Measurements from ENCODE around the gene IMMP2L. TPM values are rescaled to one million over a fixed set of nuclear protein-coding genes. Genes with fewer than 3 reads are reported as not detected.

Gene IMMP2L
- polyA plus RNA-seq, 1 donor (not counting 4 experiments of a cell fraction or from before 2014, with no cell fraction given): 14.1 TPM

GRCh38 chr7:111437736-111438135 lies 124.6 kb downstream of the IMMP2L start:
- Histone ChIP-seq H3K4me3 (ENCODE audit: control insufficient read depth in 2 of 3, extremely low read depth in 1 of 3, insufficient read depth in 2 of 3, low read depth in 1 of 3, low read length in 3 of 3) (no peak overlapping the region), H3K36me3 (ENCODE audit: control insufficient read depth in 2 of 2, extremely low read depth in 1 of 2, insufficient read depth in 2 of 2, low read length in 2 of 2) (no peaks in the 10 kb centered on the region), H3K9ac (ENCODE audit: control insufficient read depth, extremely low read depth, insufficient read depth, low read length) (no peak overlapping the region), H3K9me3 (ENCODE audit: control insufficient read depth, low read depth, low read length) (no peaks in the 10 kb centered on the region), H2AFZ (ENCODE audit: control insufficient read depth, low read length) (no peak overlapping the region), H3K4me2 (ENCODE audit: control insufficient read depth, extremely low read depth, insufficient read depth, low read depth, low read length) (no peak overlapping the region), H3K79me2 (ENCODE audit: control insufficient read depth, insufficient read depth, low read length) (no peaks in the 10 kb centered on the region), H3K27me3 (ENCODE audit: control insufficient read depth, extremely low read depth, insufficient read depth, low read length) (no peaks in the 10 kb centered on the region), H4K20me1 (ENCODE audit: control insufficient read depth, extremely low read depth, insufficient read depth, low read length) (no peaks in the 10 kb centered on the region), H3K9me1 (ENCODE audit: control insufficient read depth, extremely low read depth, insufficient read depth, low read length) (no peaks in the 10 kb centered on the region), H3K4me1 (ENCODE audit: control insufficient read depth, extremely low read depth, insufficient read depth, low read length) (no peaks in the 10 kb centered on the region), H3K27ac (ENCODE audit: control insufficient read depth, insufficient read depth, low read length) (no peak overlapping the region)
- dilution Hi-C loops (cut with MboI; ENCODE audit: extremely low pct_ligation_motif_present, low sequenced_read_pairs): no loop called here
- FAIRE-seq (no peak), DNase-seq (ENCODE audit: low read depth, low spot score) (no peak)
- TF ChIP-seq EZH2 (IDR thresholded peaks at IDR 0.05; ENCODE audit: low read length) (no peak), CTCF (optimal IDR thresholded peaks at IDR 0.05 in 1 of 3, IDR thresholded peaks at IDR 0.05 in 1 of 3, conservative IDR thresholded peaks at IDR 0.05 in 1 of 3; ENCODE audit: extremely low read depth in 1 of 3, insufficient read depth in 2 of 3, low read length in 3 of 3) (no peak)

GRCh38 chr7:111436608-111437007 lies 125.7 kb downstream of the IMMP2L start:
- Histone ChIP-seq H2AFZ (ENCODE audit: control insufficient read depth, low read length) (no peak overlapping the region), H3K4me1 (ENCODE audit: control insufficient read depth, extremely low read depth, insufficient read depth, low read length) (no peaks in the 10 kb centered on the region), H3K36me3 (ENCODE audit: control insufficient read depth in 2 of 2, extremely low read depth in 1 of 2, insufficient read depth in 2 of 2, low read length in 2 of 2) (no peaks in the 10 kb centered on the region), H3K27me3 (ENCODE audit: control insufficient read depth, extremely low read depth, insufficient read depth, low read length) (no peaks in the 10 kb centered on the region), H3K4me3 (ENCODE audit: control insufficient read depth in 2 of 3, extremely low read depth in 1 of 3, insufficient read depth in 2 of 3, low read depth in 1 of 3, low read length in 3 of 3) (no peak overlapping the region), H3K9me3 (ENCODE audit: control insufficient read depth, low read depth, low read length) (no peaks in the 10 kb centered on the region), H3K9me1 (ENCODE audit: control insufficient read depth, extremely low read depth, insufficient read depth, low read length) (no peaks in the 10 kb centered on the region), H3K9ac (ENCODE audit: control insufficient read depth, extremely low read depth, insufficient read depth, low read length) (no peak overlapping the region), H4K20me1 (ENCODE audit: control insufficient read depth, extremely low read depth, insufficient read depth, low read length) (no peaks in the 10 kb centered on the region), H3K4me2 (ENCODE audit: control insufficient read depth, extremely low read depth, insufficient read depth, low read depth, low read length) (no peak overlapping the region), H3K27ac (ENCODE audit: control insufficient read depth, insufficient read depth, low read length) (no peak overlapping the region), H3K79me2 (ENCODE audit: control insufficient read depth, insufficient read depth, low read length) (no peaks in the 10 kb centered on the region)
- FAIRE-seq: no peak
- TF ChIP-seq CTCF (optimal IDR thresholded peaks at IDR 0.05 in 1 of 3, IDR thresholded peaks at IDR 0.05 in 1 of 3, conservative IDR thresholded peaks at IDR 0.05 in 1 of 3; ENCODE audit: extremely low read depth in 1 of 3, insufficient read depth in 2 of 3, low read length in 3 of 3) (no peak), EZH2 (IDR thresholded peaks at IDR 0.05; ENCODE audit: low read length) (no peak)
- dilution Hi-C loops (cut with MboI; ENCODE audit: extremely low pct_ligation_motif_present, low sequenced_read_pairs): no loop called here
- DNase-seq (ENCODE audit: low read depth, low spot score): no peak

Data from keratinocyte (primary cell).